GM19240 (cell line): Measurements from ENCODE around the gene USP10.

ENCODE experiments used
- DNase-seq: peaks from one replicate; pipeline ENCODE4 v3.0.0; 2011; ENCODE audit warnings: low spot score; ENCODE audit not compliant: insufficient read length

USP10 gene

DNA sequence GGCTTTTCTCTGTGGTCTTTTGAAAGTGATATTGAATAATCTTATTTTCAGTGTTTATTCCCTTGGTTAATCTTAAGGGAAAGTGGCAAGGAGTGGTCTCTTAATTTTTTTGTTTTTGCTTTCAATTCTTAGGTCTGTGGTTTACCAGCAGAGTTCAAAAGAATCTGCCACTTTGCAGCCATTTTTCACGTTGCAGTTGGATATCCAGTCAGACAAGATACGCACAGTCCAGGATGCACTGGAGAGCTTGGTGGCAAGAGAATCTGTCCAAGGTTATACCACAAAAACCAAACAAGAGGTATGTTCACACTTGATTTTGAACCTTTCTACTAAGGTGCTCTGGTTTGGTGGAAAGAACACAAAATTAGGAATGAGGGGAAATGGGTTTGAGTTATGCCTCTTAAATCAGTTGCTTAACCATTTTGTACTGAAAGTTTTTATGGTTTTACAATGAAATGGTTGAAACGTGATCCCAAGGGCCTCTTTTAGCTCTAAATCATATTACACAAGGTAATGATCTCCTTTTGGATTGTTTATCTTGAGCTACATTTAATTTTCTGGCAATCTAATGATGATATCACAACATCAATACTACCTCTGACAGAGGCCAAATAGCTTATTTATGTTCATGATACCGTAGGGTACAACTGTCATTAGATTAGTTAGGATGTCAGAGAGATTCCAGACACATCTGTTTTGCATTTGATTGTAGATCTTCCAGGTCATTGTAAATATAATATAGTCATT is 68.4 kb downstream of the USP10 start:
- no peak for DNase-seq

DNA sequence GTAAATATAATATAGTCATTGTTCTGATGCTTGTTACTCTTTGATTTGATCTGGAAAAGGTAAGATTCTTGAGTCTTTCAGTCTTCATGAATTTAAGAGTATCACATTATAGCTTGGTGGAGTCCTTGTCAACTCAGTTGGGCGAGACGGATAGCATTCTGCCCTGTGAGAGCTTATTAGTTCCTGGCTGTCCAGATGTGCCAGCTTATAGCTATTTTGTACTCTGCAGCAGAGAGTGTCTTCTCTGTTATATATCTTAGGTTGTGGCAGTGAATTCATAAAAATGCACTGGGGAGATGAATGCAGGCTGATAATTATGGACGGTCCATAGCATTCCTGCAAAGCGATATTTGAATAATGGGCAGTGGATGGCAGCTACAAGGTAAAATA is 69.0 kb downstream of the USP10 start:
- DNase-seq, result no peak

DNA sequence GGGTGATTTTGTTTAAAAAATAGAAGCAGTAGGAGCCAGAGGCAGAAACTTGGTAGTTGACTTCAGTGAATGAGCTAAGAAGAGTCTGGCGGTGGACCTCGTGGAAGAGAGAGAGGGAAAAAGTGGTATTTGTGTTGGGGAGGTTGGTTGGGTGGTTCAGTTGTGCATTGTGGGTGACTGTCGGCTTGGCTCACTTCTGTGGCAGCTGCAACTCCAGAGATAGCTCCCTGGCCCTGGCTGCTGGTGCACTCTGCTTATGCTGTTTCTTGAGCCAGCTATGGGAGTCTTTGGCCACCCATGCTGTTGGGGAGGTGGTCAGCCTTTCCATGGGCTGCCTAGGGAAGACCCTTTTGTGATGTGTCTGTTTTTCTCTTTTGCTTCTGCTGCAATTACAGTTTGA is 69.6 kb downstream of the USP10 start:
- DNase-seq, result no peak

DNA sequence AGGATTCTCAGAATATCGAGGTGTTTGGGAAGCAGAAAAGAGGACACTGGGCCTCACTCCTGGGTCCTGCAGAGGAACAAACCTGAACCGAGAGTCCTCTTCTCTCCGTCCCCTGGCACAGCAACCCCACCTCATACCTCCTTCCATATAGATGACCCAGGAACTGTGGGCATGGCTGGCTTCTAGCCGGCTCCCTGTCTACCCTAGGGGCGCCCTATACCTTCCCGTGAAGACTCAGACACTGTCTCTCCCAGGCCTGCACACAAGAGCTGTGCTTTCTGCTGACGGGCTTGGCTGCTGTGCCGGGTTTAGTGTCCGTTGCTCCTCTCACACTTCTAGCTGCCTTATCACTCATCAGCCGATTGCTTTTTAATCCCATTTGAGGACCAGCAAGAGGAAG is 73.5 kb downstream of the USP10 start:
- DNase-seq, result no peak

DNA sequence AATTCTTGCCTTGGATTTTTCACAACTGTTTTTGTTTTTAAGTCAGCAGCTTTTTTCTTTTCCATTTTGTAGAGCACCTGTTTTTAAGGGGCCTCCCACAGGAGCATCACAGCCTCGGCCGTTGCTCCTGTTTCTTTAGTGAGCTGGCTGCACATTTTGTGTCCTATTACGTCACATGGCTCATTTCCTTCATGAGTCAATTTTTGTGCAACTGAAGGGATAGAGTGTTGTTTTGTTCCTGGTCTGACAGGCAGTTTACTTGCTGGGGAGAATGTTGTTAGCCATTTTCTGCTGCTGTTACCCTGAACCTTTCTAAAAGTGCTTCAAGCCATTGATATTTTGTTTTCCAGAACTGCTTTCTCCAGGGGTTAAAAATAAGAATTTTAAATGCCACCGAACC is 75.0 kb downstream of the USP10 start:
- DNase-seq, result no peak

DNA sequence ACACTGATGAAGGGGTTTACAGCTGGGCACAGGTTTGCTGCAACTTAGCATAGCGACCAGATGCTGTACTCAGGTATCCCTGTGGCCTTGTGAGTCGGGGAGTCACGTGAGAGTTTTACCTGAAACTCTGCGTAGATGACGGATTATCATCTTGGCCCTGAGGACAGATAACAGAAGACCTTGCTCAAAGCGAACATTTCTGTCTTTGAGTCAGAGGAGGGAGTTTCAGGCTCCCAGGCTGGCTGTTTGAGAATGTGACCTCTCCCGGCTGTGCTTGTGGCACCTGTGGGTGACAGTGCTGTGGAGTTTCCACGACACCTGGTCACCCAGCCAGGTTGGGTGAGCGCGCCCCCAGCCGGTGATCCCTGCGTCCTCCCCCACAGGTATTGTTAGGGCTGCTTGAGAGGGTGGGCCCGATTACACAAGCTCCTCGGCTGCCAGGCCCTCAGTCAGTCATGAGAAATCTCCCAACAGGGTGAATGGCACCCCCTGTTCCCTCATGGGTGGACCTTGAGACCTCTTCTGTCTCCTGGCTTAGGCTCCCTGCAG is 75.5 kb downstream of the USP10 start:
- no peak for DNase-seq

DNA sequence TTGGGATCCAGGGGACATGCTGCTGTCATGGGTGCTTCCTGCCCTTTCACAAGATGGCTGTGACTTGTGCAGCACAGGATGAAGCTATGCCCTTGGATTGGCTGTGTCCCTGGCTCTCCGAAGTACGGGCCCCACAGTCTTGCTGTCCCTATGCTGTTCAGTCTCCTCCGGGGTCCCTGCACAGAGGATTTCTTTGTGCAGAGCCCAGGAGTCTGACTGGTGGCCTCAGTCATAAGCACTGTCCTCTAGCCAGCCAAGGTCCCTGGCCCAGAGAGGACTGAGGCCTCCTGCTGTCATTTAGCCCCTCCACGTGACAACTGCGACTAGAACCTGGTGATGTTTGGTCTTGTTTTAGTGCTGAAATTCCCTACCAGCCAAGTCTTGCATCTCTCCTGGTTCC is 77.6 kb downstream of the USP10 start:
- no peak for DNase-seq

DNA sequence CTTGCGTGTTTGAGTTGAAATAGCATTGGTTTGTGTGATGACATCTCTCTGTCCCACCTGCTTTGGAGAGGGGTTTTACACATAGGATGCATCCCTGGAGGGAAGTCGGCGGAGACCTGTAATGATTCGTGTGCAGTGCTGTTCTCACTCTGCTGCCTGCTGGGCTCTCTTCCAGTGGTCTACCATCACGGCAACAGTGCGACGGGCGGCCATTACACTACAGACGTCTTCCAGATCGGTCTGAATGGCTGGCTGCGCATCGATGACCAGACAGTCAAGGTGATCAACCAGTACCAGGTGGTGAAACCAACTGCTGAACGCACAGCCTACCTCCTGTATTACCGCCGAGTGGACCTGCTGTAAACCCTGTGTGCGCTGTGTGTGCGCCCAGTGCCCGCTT is 78.9 kb downstream of the USP10 start:
- DNase-seq, result no peak

DNA sequence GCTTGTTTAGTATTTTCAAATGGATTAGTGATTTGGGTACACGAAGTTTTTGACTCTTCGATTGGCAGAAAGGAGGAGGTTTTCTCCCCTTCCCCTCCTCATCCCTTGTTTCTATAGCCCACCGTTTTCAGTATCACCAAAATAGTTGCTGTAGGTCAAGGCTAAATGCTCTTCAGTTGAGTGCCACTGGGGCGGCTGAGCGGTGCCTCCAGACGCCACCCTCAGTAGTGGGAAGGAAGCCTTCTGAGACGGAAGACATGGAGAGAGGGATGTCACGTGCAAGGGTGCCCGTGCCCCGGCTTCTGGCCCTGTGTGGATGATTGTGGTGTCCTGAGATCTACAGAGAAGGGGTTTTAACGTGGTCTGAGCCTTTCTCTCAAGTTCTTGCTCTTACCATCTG is 80.3 kb downstream of the USP10 start:
- DNase-seq, result no peak

DNA sequence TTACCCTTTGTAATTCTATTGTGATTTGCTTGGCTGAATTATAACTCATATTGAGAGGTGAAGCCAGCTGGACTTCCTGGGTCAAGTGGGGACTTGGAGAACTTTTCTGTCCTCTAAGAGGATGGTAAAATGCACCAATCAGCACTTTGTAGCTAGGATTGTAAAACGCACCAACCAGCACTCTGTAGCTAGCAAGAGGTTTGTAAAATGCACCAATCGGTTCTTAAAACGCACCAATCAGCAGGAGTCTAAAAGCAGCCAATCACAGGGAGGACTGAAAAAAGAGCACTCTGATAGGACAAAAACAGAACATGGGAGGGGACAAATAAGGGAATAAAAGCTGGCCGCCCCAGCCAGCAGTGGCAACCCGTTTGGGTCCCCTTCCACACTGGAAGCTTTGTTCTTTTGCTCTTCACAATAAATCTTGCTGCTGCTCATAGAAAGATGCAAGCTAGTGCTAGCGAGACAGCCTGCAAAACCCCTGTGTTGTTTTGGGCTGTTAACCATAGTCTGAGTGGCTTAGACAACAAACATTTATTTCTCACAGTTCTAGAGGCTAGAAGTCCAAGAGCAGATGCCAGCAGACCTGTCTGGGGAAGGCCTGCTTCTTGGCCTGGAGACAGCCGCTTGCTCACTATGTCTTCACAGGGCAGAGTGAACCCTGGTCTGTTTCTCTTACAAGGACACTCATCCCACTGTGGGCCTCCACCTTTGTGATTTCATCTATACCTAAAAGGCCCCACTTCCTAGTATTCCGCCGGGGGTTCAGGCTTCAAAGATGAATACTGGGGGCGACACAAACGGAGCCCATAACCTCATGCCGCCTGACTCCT is 81.0 kb downstream of the USP10 start:
- DNase-seq, result no peak

DNA sequence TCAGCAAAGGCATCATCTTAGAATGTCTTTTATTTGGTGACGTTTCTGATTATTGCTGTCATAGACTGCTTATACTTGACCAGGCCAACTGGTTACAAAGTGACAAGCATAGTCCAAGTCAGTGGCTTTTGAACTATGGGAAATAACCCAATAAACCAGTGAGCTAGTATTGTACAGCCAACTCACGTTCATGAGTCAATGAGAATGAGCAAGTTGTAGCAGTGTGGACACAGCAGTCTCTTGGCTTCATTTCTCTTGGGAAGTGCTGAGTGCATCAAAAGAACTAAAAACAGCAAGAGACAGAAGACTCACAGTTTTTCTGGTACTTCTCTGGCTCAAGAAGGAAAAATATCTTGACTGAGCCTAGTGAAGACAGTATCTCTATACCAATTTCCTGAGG is 83.0 kb downstream of the USP10 start:
- DNase-seq, result no peak

DNA sequence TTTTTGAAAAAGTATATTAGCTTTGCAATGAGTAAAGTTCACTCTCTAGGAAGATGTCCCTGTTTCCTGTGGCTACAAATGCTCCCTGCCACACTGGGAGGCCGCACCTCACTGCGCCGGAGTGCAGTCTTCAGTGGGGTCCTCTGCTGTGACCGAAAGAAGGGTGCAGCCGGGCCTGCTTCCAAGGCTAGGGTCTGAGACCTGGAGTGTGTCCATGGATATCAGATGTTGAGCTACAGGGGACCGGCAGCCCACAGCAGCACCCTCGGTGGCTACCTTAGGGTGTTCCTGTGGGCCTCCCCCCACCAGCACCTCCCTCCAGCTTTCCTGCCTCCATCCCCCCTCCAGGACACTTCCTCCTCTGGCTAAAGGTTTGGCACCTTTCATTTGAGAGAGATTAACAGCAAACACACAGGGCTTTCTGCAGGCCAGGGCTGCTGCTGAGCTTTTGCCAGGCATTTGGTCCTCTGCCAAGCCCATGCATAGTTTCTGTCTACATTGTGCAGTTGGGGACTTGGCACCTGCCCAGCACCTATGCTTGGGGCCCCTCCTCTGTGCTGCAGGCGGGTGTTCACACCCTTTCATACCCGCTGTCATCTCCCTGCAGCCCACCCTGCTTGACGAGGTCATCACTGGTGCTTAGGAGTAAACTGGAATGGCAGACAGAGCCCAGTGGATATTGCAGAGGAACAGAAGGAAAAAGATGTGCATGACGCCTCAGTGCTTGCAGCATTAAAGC is 86.2 kb downstream of the USP10 start:
- DNase-seq, result no peak

DNA sequence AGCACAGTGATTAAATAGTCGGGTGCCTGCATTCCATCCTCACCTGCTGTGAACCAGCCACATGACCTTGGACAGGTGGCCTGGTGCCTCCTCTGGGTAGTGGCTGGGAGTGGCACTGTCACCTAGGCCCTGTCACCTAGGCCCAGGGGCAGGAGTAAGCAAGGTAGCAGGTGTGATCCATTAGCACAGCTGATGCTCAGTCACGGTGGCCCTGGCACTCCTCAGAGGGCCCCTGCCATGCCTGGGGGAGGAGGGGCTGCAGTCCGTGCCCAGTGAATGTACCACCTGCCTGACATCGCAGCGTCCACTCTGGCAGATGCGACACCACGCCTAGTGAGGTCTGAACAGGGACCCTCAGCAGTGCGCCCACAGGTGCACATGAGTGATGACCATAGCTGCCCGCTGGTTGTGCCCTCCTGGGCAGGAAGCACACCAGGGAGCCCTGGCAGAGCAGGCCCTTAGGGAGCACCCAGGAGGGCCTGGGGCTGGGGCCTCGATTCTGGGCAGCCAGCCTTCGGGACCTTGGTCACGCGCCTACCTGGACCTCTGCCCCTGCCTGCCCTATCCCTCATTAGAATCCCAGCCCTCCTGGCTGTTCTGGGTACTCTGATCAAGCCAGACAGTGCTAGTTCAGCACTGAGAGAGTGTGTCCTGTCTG is 86.9 kb downstream of the USP10 start:
- no peak for DNase-seq

DNA sequence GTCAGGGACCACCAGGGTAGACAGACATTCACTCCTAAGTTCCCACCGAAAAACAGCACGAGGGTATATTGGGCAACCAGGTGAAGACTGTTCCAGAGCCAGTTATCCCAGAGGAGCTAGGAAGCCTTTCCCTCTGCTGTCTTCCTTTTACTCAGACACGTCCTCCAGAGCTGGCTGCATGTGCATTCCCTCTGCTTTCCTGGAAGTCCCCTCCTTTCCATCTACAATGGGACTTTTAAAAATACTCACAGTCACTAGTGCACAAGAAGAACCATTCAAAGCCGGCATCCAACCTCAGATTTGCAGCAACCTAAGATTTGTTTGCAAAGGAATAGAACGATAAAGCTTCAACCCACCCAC is 87.4 kb downstream of the USP10 start:
- no peak for DNase-seq

DNA sequence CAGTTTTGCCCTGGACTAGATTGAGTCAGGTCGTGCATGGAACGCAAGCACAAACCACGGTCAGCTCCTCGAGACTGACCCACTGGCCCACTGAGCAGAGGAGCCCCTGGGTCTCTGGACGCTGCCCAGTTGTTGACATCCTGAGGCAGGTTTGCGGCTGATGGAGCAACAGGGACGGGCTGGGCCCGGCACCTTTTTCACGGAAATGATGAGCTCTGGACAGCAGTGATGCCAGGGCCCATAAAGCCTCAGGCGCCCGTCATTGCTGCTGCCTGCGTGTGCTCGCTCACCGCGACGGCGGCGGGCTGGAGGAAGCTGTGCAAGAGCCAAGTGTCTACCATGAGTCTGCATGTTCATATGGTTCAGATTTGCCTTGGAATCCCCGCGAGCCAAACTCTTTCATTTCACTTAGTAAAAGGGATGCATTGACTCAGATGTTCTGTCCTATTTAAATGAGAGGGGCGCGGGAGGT is 89.2 kb downstream of the USP10 start:
- no peak for DNase-seq

DNA sequence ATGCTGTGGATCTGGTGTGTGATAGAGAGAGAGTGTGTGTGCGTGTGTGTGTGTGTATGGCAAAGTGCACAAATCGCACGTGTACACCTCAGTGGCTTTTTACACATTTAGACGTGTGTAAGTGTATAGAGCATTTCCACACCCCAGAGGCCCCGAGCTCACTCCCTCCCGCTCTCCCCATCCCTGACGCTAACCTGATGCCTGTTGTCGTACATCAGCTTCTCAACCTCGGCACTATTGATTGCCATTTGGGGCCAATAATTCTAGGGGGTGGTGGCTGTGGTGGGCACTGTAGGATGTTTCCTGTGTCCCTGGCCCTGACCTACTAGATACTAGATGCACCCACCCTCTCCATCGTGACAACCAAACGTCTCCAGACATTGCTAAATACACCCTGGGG is 89.6 kb downstream of the USP10 start:
- no peak for DNase-seq

DNA sequence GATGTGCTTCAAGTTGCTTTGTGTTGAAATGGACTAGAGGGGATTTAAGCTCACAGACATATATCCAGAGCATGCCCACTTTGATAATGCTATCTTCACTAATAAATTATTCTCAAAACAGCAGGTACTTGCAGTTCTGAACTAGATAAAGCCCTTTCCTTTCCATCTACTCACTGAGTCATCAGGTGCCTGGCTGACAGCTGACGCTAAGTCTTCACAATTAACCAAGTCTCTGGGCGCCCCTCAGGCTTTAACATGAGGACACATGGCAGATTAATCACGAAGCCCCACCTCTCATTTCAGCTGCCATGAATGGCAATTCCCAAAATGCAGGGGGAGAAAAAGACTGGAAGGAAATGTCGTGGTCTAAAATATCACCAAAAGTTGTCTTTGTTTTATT is 90.5 kb downstream of the USP10 start:
- no peak for DNase-seq

DNA sequence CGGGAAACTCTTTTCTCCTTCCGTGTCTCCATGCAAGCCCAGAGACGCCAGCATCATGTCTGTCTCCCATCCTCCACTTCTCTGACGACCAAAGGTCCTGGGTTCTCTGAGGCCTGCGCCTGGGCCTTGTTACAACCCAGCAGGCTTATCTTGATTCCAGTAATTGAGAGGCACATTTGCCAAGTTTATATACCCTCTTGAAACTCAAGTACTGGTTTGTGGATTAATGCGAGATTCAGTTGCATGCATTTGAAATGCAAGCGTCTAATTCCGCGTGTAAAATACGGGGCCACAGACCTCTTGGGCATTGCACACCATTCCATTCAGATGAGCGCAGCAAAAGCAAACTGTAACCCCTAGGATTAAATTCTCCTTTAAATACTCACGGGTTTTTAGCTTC is 91.3 kb downstream of the USP10 start:
- no peak for DNase-seq

DNA sequence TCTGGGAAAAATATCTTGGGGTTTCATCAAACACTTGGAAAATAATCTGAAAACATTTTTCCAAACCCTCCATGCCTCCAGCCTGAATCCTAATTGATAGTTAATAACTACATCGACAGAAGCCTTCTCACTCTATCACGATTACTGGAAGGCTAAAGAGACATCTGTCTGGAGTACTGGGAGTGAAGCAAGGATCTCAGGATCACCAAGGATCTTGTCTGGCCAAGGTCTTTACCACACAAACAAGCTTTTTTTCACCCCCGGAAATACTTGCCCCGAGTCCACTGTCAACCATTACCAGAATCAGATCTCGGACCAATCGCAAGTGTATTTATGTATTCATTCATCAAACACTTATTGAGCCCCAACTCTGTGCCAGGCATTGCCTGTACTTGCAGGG is 91.7 kb downstream of the USP10 start:
- no peak for DNase-seq

DNA sequence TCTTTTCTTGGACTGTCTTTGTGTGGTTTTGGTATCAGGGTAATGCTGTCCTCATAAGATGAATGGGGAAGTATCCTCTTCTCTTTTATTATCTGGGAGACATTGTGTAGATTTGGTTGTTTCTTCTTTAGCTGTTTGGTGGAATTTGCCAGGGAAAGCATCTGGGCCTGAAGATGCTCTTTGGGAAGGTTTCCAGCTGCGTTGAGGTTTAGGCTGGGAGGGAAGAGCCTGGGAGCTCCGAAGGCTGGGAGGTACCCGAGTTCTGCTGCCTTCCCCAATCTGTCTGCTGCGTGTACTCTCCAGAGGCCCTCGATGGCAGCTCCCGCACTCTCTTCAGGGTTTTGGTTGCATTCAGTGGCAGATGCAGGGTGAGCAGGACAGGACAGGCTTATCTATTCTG is 94.4 kb downstream of the USP10 start:
- DNase-seq, result no peak

DNA sequence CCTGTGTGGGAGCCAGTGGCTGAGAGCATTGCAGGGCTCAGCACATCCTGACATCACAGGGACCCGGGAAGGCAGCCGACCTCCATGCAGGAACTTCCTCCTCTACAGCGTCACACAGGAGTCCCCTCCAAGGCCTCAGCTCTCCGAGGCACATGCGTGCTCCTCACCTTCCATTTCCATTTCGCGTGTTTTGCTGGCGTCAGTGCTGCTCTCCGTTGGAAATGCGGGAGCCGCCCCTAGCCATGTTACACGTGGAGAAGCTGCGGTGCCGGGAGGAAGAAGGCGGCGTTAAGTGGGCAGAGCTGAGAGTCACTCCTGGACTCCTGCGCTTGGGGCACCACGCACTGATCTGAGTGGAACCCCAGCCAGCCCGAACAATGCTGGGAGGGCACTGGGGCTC is 94.8 kb downstream of the USP10 start:
- DNase-seq, result no peak
